HepG2 (cell line): Measurements from ENCODE around the gene COL4A2. TPM values are rescaled to one million over a fixed set of nuclear protein-coding genes. Genes with fewer than 3 reads are reported as not detected.

Source experiments
- AGO1 ChIP-seq: fragments of 200-400 bp; formaldehyde crosslinking; IDR thresholded peaks from 2 replicates; pipeline ENCODE4 v1.6.1; 2017; ENCODE audit warnings: mild to moderate bottlenecking, low read depth, low read length, moderate library complexity; ENCODE audit not compliant: poor library complexity, severe bottlenecking
- BHLHE40 ChIP-seq: IDR thresholded peaks from 2 replicates; pipeline ENCODE4 v1.6.1; 2011; ENCODE audit warnings: low read length, improper control_type of control experiment
- CBFB ChIP-seq: sonication (generic); formaldehyde crosslinking; IDR thresholded peaks from 2 replicates; pipeline ENCODE4 v1.4.0; 2020; ENCODE audit warnings: missing genetic modification reagents
- CHCHD3 ChIP-seq: sonication (generic); formaldehyde crosslinking; IDR thresholded peaks from 2 replicates; pipeline ENCODE4 v1.8.0; 2022; ENCODE audit warnings: mild to moderate bottlenecking, missing genetic modification reagents, moderate library complexity
- DPF2 ChIP-seq: sonication (generic); formaldehyde crosslinking; IDR thresholded peaks from 2 replicates; pipeline ENCODE4 v1.4.0; 2020; ENCODE audit warnings: mild to moderate bottlenecking, low read depth, missing genetic modification reagents, borderline replicate concordance
- E2F2 ChIP-seq: sonication (generic); formaldehyde crosslinking; IDR thresholded peaks from 2 replicates; pipeline ENCODE4 v1.4.0; 2020; ENCODE audit warnings: missing genetic modification reagents, borderline replicate concordance
- ELF1 ChIP-seq: sonication (generic); formaldehyde crosslinking; IDR thresholded peaks from 2 replicates; pipeline ENCODE4 v1.4.0; 2020; ENCODE audit warnings: missing genetic modification reagents
- HMGA1 ChIP-seq: sonication (generic); formaldehyde crosslinking; conservative IDR thresholded peaks from 2 replicates; pipeline ENCODE4 v1.4.0; 2020; ENCODE audit warnings: missing genetic modification reagents
- KAT7 ChIP-seq: IDR thresholded peaks from 2 replicates; pipeline ENCODE4 v1.6.1; 2018; ENCODE audit warnings: borderline replicate concordance, missing compliant biosample characterization
- KLF11 ChIP-seq: IDR thresholded peaks from 2 replicates; pipeline ENCODE4 v1.6.1; 2016; ENCODE audit warnings: missing compliant biosample characterization
- KLF6 ChIP-seq: IDR thresholded peaks from 2 replicates; pipeline ENCODE4 v1.8.0; 2016; ENCODE audit warnings: missing biosample characterization, missing genetic modification reagents
- NR2F2 ChIP-seq: IDR thresholded peaks from 2 replicates; pipeline ENCODE4 v1.6.1; 2012; ENCODE audit warnings: low read depth, inconsistent platforms, borderline replicate concordance
- PBX3 ChIP-seq: sonication (generic); formaldehyde crosslinking; IDR thresholded peaks from 2 replicates; pipeline ENCODE4 v1.8.1; 2023; ENCODE audit warnings: missing genetic modification reagents, inconsistent platforms, borderline replicate concordance
- PCBP1 ChIP-seq: fragments of 200-400 bp; formaldehyde crosslinking; IDR thresholded peaks from 2 replicates; pipeline ENCODE4 v1.6.1; 2017; ENCODE audit warnings: mild to moderate bottlenecking, low read depth, low read length, borderline replicate concordance
- POGZ ChIP-seq: sonication (generic); formaldehyde crosslinking; IDR thresholded peaks from 2 replicates; pipeline ENCODE4 v1.4.0; 2020; ENCODE audit warnings: mild to moderate bottlenecking, missing genetic modification reagents
- REPIN1 ChIP-seq: sonication (generic); formaldehyde crosslinking; IDR thresholded peaks from 2 replicates; pipeline ENCODE4 v1.8.0; 2022; ENCODE audit warnings: missing genetic modification reagents, low read depth, mild to moderate bottlenecking, borderline replicate concordance
- SIN3A ChIP-seq: IDR thresholded peaks from 2 replicates; pipeline ENCODE4 v1.6.1; 2011; ENCODE audit warnings: low read depth, mild to moderate bottlenecking, control low read depth, low read length, borderline replicate concordance
- SKI ChIP-seq: fragments of 450-650 bp; IDR thresholded peaks from one replicate; pipeline ENCODE4 v1.6.1; 2018; ENCODE audit warnings: mild to moderate bottlenecking; ENCODE audit not compliant: partially characterized antibody
- SP4 ChIP-seq: sonication (generic); formaldehyde crosslinking; IDR thresholded peaks from 2 replicates; pipeline ENCODE4 v1.8.1; 2023; ENCODE audit warnings: mild to moderate bottlenecking, missing genetic modification reagents
- TBX2 ChIP-seq: sonication (generic); formaldehyde crosslinking; IDR thresholded peaks from 2 replicates; pipeline ENCODE4 v1.5.0; 2020; ENCODE audit warnings: missing genetic modification reagents, mild to moderate bottlenecking, borderline replicate concordance
- TOPORS ChIP-seq: sonication (generic); formaldehyde crosslinking; IDR thresholded peaks from 2 replicates; pipeline ENCODE4 v1.8.0; 2023; ENCODE audit warnings: mild to moderate bottlenecking, missing genetic modification reagents
- ZFAT ChIP-seq: sonication (generic); formaldehyde crosslinking; conservative IDR thresholded peaks from 2 replicates; pipeline ENCODE4 v1.8.1; 2023; ENCODE audit warnings: missing genetic modification reagents, inconsistent platforms
- ZKSCAN8 ChIP-seq: IDR thresholded peaks from 2 replicates; pipeline ENCODE4 v1.6.1; 2016; ENCODE audit warnings: borderline replicate concordance, missing genetic modification reagents, missing compliant biosample characterization
- ZNF280B ChIP-seq: sonication (generic); formaldehyde crosslinking; IDR thresholded peaks from 2 replicates; pipeline ENCODE4 v1.5.0; 2020; ENCODE audit warnings: missing genetic modification reagents, mild to moderate bottlenecking, borderline replicate concordance
- ZNF33B ChIP-seq: sonication (generic); formaldehyde crosslinking; IDR thresholded peaks from 2 replicates; pipeline ENCODE4 v1.5.1; 2020; ENCODE audit warnings: mild to moderate bottlenecking, missing genetic modification reagents
- ZNF350 ChIP-seq: sonication (generic); formaldehyde crosslinking; IDR thresholded peaks from 2 replicates; pipeline ENCODE4 v1.4.0; 2020; ENCODE audit warnings: mild to moderate bottlenecking, low read depth, missing genetic modification reagents, borderline replicate concordance
- ZNF432 ChIP-seq: sonication (generic); formaldehyde crosslinking; IDR thresholded peaks from 2 replicates; pipeline ENCODE4 v1.5.0; 2020; ENCODE audit warnings: missing genetic modification reagents, mild to moderate bottlenecking, borderline replicate concordance
- ZNF709 ChIP-seq: sonication (generic); formaldehyde crosslinking; IDR thresholded peaks from 2 replicates; pipeline ENCODE4 v1.5.0; 2020; ENCODE audit warnings: mild to moderate bottlenecking, missing genetic modification reagents
- ZNF746 ChIP-seq: sonication (generic); formaldehyde crosslinking; IDR thresholded peaks from 2 replicates; pipeline ENCODE4 v1.8.0; 2022; ENCODE audit warnings: mild to moderate bottlenecking, missing genetic modification reagents
- polyA plus RNA-seq, 8 experiments: library from polyadenylated mRNA; depleted of rRNA in 3 of 8; stranded (reverse) in 7 of 8; unstranded in 1 of 8; fragments of >200 nt; fragmentation: Illumina TruSeq in 4 of 8; extraction: Trizol in 4 of 8; gene quantifications; 2 replicates each; pipeline versions ENCODE4 v1.2.1 to v1.2.3, GENCODE V29; 2011 to 2016; ENCODE audit warnings: low read depth in 4 of 8, missing spikeins in 1 of 8, mixed read lengths in 1 of 8; ENCODE audit not compliant: insufficient read depth in 1 of 8
- total RNA-seq, 5 experiments: library from RNA; depleted of rRNA; stranded (reverse); fragments of >200 nt; fragmentation: Illumina TruSeq; extraction: Trizol; gene quantifications; 2 replicates each; pipeline ENCODE4 v1.2.3, GENCODE V29; 2016; ENCODE audit warnings: low read depth in 1 of 5

Gene COL4A2
- total and polyA plus RNA-seq, 2 of the 13 experiments (the other 11 are each of a cell fraction or from before 2014, with no cell fraction given): 0.22 to 1.9 TPM

GRCh38 chr13:110555601-110556223 lies 248.6 kb downstream of the COL4A2 start (continued):
- TF ChIP-seq TOPORS (CRISPR knock-in tag): no peak
- no peak for TF ChIP-seq AGO1
- TF ChIP-seq SP4 (CRISPR knock-in tag): no peak
- TF ChIP-seq TBX2: peak; percentile 57; the same call in 1 of the 2 replicates
- TF ChIP-seq ELF1 (CRISPR knock-in tag): peak; percentile 85
- TF ChIP-seq BHLHE40: no peak
- no peak for TF ChIP-seq KAT7 (CRISPR knock-in tag)
- no peak for TF ChIP-seq E2F2 (CRISPR knock-in tag)
- TF ChIP-seq SIN3A: peak; percentile 62; the same call in 1 of the 2 replicates
- no peak for TF ChIP-seq ZNF432 (CRISPR knock-in tag)
- no peak for TF ChIP-seq NR2F2
- no peak for TF ChIP-seq PBX3 (CRISPR knock-in tag)
- no peak for TF ChIP-seq REPIN1 (CRISPR knock-in tag)
- TF ChIP-seq ZNF746: 0 out of 2 replicates have a peak, but pooled peaks have one; percentile 30
- no peak for TF ChIP-seq ZFAT
- no peak for TF ChIP-seq DPF2 (CRISPR knock-in tag)
- TF ChIP-seq KLF11 (CRISPR knock-in tag): no peak
- no peak for TF ChIP-seq HMGA1 (CRISPR knock-in tag)
- no peak for TF ChIP-seq ZNF33B (CRISPR knock-in tag)
- no peak for TF ChIP-seq CHCHD3 (CRISPR knock-in tag)
- 0 out of 2 replicates have a peak, but pooled peaks have one; percentile 44 for TF ChIP-seq POGZ (CRISPR knock-in tag)
- no peak for TF ChIP-seq KLF6
- no peak for TF ChIP-seq PCBP1
- no peak for TF ChIP-seq ZNF709
- no peak; the same call in 1 of the 2 replicates for TF ChIP-seq ZKSCAN8 (CRISPR knock-in tag)
- TF ChIP-seq ZNF350 (CRISPR knock-in tag): peak; percentile 48; the same call in 1 of the 2 replicates
- peak; percentile 13 for TF ChIP-seq SKI
- TF ChIP-seq ZNF280B (CRISPR knock-in tag): no peak
- TF ChIP-seq CBFB: no peak
